PC-3 (cell line): ENCODE measurements around the gene SLC27A5. TPM values are rescaled to one million over a fixed set of nuclear protein-coding genes. Genes with fewer than 3 reads are reported as not detected.

Experiments used
- ATAC-seq: fragments of 200-7000 bp; cut with Tn5 transposase; 2 replicates; pipeline ENCODE4 v1.9.1; 2020; ENCODE audit warnings: mild to moderate bottlenecking, moderate library complexity
- BruUV-seq: library from RNA; stranded (reverse); fragments of 400-500 nt; replicated peaks from 2 replicates; lab custom pipeline; 2021; lab: Mats Ljungman, UMichigan
- CTCF ChIA-PET: fragments of 300-600 bp; sonication (Branson Sonifier 250); formaldehyde crosslinking; loops from one replicate; lab custom pipeline; 2022; ENCODE audit warnings: antibody characterized with exemption; lab: Charles Lee
- POLR2A ChIA-PET: fragments of 300-600 bp; sonication (Branson Sonifier 250); formaldehyde crosslinking; loops from one replicate; lab custom pipeline; 2022; ENCODE audit warnings: antibody characterized with exemption; ENCODE audit not compliant: unreplicated experiment; lab: Charles Lee
- DNase-seq: peaks from one replicate; pipeline ENCODE4 v3.0.0-alpha.2; 2015
- H2AFZ ChIP-seq: fragments of 300-600 bp; sonication (generic); 2 replicates; pipeline ENCODE4 v1.6.0; 2016; ENCODE audit warnings: antibody characterized with exemption, low read length
- H3F3A ChIP-seq: fragments of 300-600 bp; sonication (generic); one replicate; pipeline ENCODE4 v1.6.0; 2017; ENCODE audit warnings: antibody characterized with exemption, low read length, control low read depth, mild to moderate bottlenecking; ENCODE audit not compliant: unreplicated experiment
- H3K27ac ChIP-seq: fragments of 300-600 bp; sonication (generic); 2 replicates; pipeline ENCODE4 v1.5.1; 2016; ENCODE audit warnings: mild to moderate bottlenecking, low read length
- H3K27me3 ChIP-seq: fragments of 300-600 bp; sonication (generic); 2 replicates; pipeline ENCODE4 v1.6.1; 2016; ENCODE audit warnings: low read length, mixed read lengths
- H3K36me3 ChIP-seq: fragments of 300-600 bp; sonication (generic); 2 replicates; pipeline ENCODE4 v1.6.1; 2016; ENCODE audit warnings: low read depth, mixed run types, low read length, mixed read lengths
- H3K4me1 ChIP-seq: fragments of 300-600 bp; sonication (generic); 2 replicates; pipeline ENCODE4 v1.5.1; 2016; ENCODE audit warnings: low read length; ENCODE audit not compliant: insufficient read depth
- H3K4me2 ChIP-seq: fragments of 300-600 bp; sonication (generic); 2 replicates; pipeline ENCODE4 v1.6.0; 2016; ENCODE audit warnings: low read length
- H3K4me3 ChIP-seq: fragments of 300-600 bp; sonication (generic); 2 replicates; pipeline ENCODE4 v1.5.1; 2016; ENCODE audit warnings: mild to moderate bottlenecking, low read length, mixed read lengths
- H3K79me2 ChIP-seq: fragments of 300-600 bp; sonication (generic); 2 replicates; pipeline ENCODE4 v1.6.1; 2017; ENCODE audit warnings: low read length, mixed read lengths
- H3K9ac ChIP-seq: fragments of 300-600 bp; sonication (generic); 2 replicates; pipeline ENCODE4 v1.6.0; 2016; ENCODE audit warnings: mild to moderate bottlenecking, low read length
- H3K9me2 ChIP-seq: fragments of 300-600 bp; sonication (generic); replicated peaks from 2 replicates; pipeline ENCODE4 v1.6.1; 2016; ENCODE audit warnings: mixed run types, low read length, mixed read lengths
- H3K9me3 ChIP-seq: fragments of 300-600 bp; sonication (generic); 2 replicates; pipeline ENCODE4 v1.6.1; 2016; ENCODE audit warnings: low read length, mixed read lengths
- H4K20me1 ChIP-seq: fragments of 300-600 bp; sonication (generic); 2 replicates; pipeline ENCODE4 v1.6.1; 2016; ENCODE audit warnings: low read length, mixed read lengths
- EZH2 ChIP-seq: fragments of 300-600 bp; sonication (generic); IDR thresholded peaks from one replicate; pipeline ENCODE4 v1.6.1; 2017; ENCODE audit warnings: antibody characterized with exemption, mild to moderate bottlenecking, low read length; ENCODE audit not compliant: unreplicated experiment
- EZH2phosphoT487 ChIP-seq: fragments of 300-600 bp; sonication (generic); IDR thresholded peaks from 2 replicates; pipeline ENCODE4 v1.6.1; 2018; ENCODE audit warnings: mild to moderate bottlenecking, antibody characterized with exemption, low read length, borderline replicate concordance
- intact Hi-C: fragments of 100-400 bp; cut with micrococcal nuclease; formaldehyde crosslinking; loops from 2 replicates; pipeline ENCODE4 v1.9.0; 2023
- total RNA-seq: library from RNA; depleted of rRNA; stranded (reverse); fragments of >200 nt; gene quantifications from 2 replicates; pipeline ENCODE4 v1.2.3, GENCODE V29; 2014
- TF ChIP-seq, protein P1 (sequence below): fragments of 300-600 bp; sonication (generic); conservative IDR thresholded peaks from 2 replicates; pipeline ENCODE4 v1.5.1; 2017; ENCODE audit warnings: antibody characterized with exemption, low read depth, mild to moderate bottlenecking, low read length

Gene SLC27A5
- total RNA-seq, 1 experiment from 2014 or later, result 56.2 TPM

DNA sequence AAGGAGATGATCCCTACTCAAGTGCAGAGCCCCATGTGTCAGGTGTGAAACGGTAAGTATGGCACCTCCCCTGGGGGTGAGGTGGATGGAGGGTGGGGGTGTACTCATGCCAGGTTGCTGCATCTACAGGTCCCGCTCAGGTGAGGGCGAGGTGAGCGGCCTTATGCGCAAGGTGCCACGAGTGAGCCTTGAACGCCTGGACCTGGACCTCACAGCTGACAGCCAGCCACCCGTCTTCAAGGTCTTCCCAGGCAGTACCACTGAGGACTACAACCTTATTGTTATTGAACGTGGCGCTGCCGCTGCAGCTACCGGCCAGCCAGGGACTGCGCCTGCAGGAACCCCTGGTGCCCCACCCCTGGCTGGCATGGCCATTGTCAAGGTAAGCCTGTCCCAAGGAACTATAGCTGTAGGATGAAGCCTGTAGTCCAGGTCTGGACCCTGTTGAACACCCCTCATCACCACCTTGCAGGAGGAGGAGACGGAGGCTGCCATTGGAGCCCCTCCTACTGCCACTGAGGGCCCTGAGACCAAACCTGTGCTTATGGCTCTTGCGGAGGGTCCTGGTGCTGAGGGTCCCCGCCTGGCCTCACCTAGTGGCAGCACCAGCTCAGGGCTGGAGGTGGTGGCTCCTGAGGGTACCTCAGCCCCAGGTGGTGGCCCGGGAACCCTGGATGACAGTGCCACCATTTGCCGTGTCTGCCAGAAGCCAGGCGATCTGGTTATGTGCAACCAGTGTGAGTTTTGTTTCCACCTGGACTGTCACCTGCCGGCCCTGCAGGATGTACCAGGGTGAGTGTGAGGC is 37.3 kb upstream of the SLC27A5 start:
- Histone ChIP-seq H3K27ac (no peak overlapping the region), H3K9me3 (no peaks in the 10 kb centered on the region), H3K4me2 (no peak overlapping the region), H2AFZ (no peak overlapping the region), H3K9ac (no peak overlapping the region), H3K36me3 (peaks cover 72% of the 10 kb centered on the region), H3F3A (peaks cover 4% of the 10 kb centered on the region), H4K20me1 (peaks cover 63% of the 10 kb centered on the region), H3K4me1 (peaks cover 20% of the 10 kb centered on the region), H3K27me3 (no peaks in the 10 kb centered on the region), H3K79me2 (peaks cover 59% of the 10 kb centered on the region), H3K4me3 (no peak overlapping the region), H3K9me2 (no peaks in the 10 kb centered on the region)
- CTCF ChIA-PET, result no interaction called here
- no peak for ATAC-seq
- POLR2A ChIA-PET, result no interaction called here
- TF ChIP-seq, protein P1, sequence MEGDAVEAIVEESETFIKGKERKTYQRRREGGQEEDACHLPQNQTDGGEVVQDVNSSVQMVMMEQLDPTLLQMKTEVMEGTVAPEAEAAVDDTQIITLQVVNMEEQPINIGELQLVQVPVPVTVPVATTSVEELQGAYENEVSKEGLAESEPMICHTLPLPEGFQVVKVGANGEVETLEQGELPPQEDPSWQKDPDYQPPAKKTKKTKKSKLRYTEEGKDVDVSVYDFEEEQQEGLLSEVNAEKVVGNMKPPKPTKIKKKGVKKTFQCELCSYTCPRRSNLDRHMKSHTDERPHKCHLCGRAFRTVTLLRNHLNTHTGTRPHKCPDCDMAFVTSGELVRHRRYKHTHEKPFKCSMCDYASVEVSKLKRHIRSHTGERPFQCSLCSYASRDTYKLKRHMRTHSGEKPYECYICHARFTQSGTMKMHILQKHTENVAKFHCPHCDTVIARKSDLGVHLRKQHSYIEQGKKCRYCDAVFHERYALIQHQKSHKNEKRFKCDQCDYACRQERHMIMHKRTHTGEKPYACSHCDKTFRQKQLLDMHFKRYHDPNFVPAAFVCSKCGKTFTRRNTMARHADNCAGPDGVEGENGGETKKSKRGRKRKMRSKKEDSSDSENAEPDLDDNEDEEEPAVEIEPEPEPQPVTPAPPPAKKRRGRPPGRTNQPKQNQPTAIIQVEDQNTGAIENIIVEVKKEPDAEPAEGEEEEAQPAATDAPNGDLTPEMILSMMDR, result no peak
- no TSS peak for BruUV-seq
- no peak for DNase-seq
- intact Hi-C loops, result no loop called here

DNA sequence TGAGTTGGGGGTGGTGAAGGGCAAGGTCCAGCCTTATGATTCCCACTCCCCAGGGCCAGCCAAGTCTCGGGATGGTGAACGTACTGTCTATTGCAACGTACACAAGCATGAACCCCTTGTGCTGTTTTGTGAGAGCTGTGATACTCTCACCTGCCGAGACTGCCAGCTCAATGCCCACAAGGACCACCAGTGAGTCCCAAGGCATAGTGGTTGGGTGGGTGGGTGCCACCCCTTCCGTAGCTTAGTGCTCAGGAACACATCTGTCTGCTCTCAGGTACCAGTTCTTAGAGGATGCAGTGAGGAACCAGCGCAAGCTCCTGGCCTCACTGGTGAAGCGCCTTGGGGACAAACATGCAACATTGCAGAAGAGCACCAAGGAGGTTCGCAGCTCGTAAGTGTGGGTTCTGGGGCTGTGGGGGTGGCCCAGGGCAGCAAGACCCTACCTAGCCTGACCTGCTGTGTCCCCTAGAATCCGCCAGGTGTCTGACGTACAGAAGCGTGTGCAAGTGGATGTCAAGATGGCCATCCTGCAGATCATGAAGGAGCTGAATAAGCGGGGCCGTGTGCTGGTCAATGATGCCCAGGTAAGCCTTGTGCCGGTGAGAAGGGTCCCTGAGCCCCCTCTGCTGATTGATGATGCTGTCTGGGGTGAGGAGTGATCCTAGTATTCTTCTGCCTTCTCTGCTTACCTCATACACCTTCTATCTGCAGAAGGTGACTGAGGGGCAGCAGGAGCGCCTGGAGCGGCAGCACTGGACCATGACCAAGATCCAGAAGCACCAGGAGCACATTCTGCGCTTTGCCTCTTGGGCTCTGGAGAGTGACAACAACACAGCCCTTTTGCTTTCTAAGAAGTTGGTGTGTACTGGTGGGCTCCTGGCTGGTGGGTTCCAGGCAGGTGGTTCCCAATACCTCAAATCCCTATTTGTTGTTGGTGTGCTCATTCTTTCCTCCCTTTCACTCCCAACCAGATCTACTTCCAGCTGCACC is 35.8 kb upstream of the SLC27A5 start:
- no peak overlapping the region for H3K27ac ChIP-seq
- H3K79me2 ChIP-seq, result peaks cover 55% of the 10 kb centered on the region
- peaks cover 13% of the 10 kb centered on the region for H3K4me1 ChIP-seq
- no peak overlapping the region for H3K9ac ChIP-seq
- DNase-seq, result no peak
- TSS peak; percentile 3 for BruUV-seq
- H3K27me3 ChIP-seq, result no peaks in the 10 kb centered on the region
- TF ChIP-seq, protein P1, result no peak
- TF ChIP-seq EZH2phosphoT487, result no peak
- no peak for TF ChIP-seq EZH2
- H2AFZ ChIP-seq, result no peak overlapping the region
- POLR2A ChIA-PET, result no interaction called here
- intact Hi-C loops, result no loop called here
- H3F3A ChIP-seq, result peaks cover 6% of the 10 kb centered on the region
- peak overlapping the region; percentile 95; the same call in 1 of the 2 replicates for H3K4me2 ChIP-seq
- no peaks in the 10 kb centered on the region for H3K9me2 ChIP-seq
- CTCF ChIA-PET, result no interaction called here
- peaks cover 63% of the 10 kb centered on the region for H4K20me1 ChIP-seq
- no peak for ATAC-seq
- H3K36me3 ChIP-seq, result peaks cover 72% of the 10 kb centered on the region
- peak overlapping the region; percentile 92; the same call in 1 of the 2 replicates for H3K4me3 ChIP-seq
- H3K9me3 ChIP-seq, result no peaks in the 10 kb centered on the region
